Cardiac atrium fibroblast (primary cell): ENCODE measurements around the gene DEFB121. TPM values are rescaled to one million over a fixed set of nuclear protein-coding genes. Genes with fewer than 3 reads are reported as not detected.

Experiments used
- total RNA-seq: library from RNA; depleted of rRNA; stranded (reverse); fragments of >200 nt; gene quantifications from 2 replicates; pipeline ENCODE4 v1.2.3, GENCODE V29; 2015

DEFB121 gene, protein sequence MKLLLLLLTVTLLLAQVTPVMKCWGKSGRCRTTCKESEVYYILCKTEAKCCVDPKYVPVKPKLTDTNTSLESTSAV
- total RNA-seq: not detected in 2 replicates

GRCh38 chr20:31406115-31406514 is at the start of gene DEFB121:
Gene DEFB121 (minus strand): TSS chr20:31406215. CDS start chr20:31406152, 63 bp downstream.

DNA sequence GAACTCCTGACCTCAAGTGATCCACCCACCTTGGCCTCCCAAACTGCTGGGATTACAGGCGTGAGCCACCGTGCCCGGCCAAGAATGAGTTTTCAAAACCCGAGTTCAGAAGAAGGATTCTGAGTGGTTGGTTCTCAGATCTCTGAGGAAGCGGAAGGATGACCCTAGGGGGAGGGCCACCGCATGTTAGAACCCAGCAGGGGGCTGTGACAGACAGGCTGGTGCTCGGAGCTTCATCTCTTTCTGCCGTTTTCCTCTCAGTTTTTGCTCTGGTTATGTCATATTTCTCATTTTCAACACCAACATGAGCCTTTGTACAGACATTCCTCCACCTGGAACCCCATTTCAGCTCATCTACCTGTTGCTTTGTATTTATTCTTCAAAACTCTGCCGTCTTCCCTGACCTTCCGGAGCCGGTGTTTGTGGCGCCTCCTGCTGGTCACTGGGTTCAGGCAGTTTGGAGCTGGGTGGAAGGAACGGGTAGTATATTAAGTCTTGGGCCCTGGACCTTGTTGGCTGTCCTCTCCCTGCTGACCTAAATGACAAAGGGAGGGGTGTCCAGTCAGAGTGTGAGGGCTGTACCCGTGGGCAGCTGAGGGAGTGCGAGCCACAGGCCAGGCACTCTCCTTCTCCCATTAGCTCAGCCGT is 34.1 kb upstream of the DEFB121 start, which contains the start of gene DEFB123:
TSS of gene DEFB123 (plus strand) at position 621 of the 648 bp plus-strand sequence. CDS start 67 bp downstream, outside the sequence.

GRCh38 chr20:31390490-31390889 is 15.5 kb downstream of the DEFB121 start, which contains the start of gene DEFB119:
Gene DEFB119 (minus strand): TSS chr20:31390590. CDS start chr20:31390483, 107 bp downstream.

GRCh38 chr20:31368301-31368700 is 37.7 kb downstream of the DEFB121 start, which contains the start of gene DEFB118:
Gene DEFB118 (plus strand): TSS chr20:31368601. CDS start chr20:31368651, 50 bp downstream.

Other genes starting within 250 kb of the DEFB121 start
- gene DEFB115, start 148.6 kb downstream of the DEFB121 start, total RNA-seq: not detected in 2 replicates
- not detected in 2 replicates for gene DEFB116, start 97.6 kb downstream of the DEFB121 start, total RNA-seq
- not detected in 2 replicates for gene DEFB118, start 37.6 kb downstream of the DEFB121 start, total RNA-seq
- not detected in 2 replicates for gene DEFB119, start 15.6 kb downstream of the DEFB121 start, total RNA-seq
- gene DEFB123, start 34.4 kb upstream of the DEFB121 start, total RNA-seq: not detected in 2 replicates
- gene DEFB124, start 68.9 kb upstream of the DEFB121 start, total RNA-seq: not detected in 2 replicates
- 2.8 and 3.4 TPM in 2 replicates for gene REM1, start 69.1 kb upstream of the DEFB121 start, total RNA-seq
- gene HM13, start 108.2 kb upstream of the DEFB121 start, total RNA-seq: 104 and 139 TPM in 2 replicates
- gene ID1, start 199.1 kb upstream of the DEFB121 start, total RNA-seq: 759 and 813 TPM in 2 replicates
- not detected in 2 replicates for gene COX4I2, start 231.7 kb upstream of the DEFB121 start, total RNA-seq